Aorta (tissue), 5 donors: ENCODE results near the gene TOGARAM1. TPM values are rescaled to one million over a fixed set of nuclear protein-coding genes. Genes with fewer than 3 reads are reported as not detected.

Experiments
- ATAC-seq: fragments of 200-7000 bp; cut with Tn5 transposase; one replicate; pipeline ENCODE4 v1.9.1; 2022; ENCODE audit warnings: moderate library complexity; ENCODE audit not compliant: low FRiP score
- DNase-seq, 2 donors: peaks; one replicate each; pipeline ENCODE4 v3.0.0-alpha.2; 2020
- H3K27ac ChIP-seq, 2 donors: one replicate each; pipeline ENCODE4 v1.5.1; 2013; ENCODE audit warnings: low read length in 2 of 2, mild to moderate bottlenecking in 2 of 2, moderate library complexity in 2 of 2, control low read depth in 1 of 2, inconsistent platforms in 1 of 2, low read depth in 1 of 2
- H3K27me3 ChIP-seq, 2 donors: one replicate each; pipeline ENCODE4 v1.6.1; 2013; ENCODE audit warnings: control low read depth in 1 of 2, low read length in 1 of 2, mild to moderate bottlenecking in 1 of 2, moderate library complexity in 1 of 2; ENCODE audit not compliant: insufficient read depth in 2 of 2, control insufficient read depth in 1 of 2
- H3K36me3 ChIP-seq, 2 donors: one replicate each; pipeline ENCODE4 v1.6.1; 2013; ENCODE audit warnings: control low read depth in 1 of 2, low read length in 1 of 2, mild to moderate bottlenecking in 1 of 2; ENCODE audit not compliant: insufficient read depth in 2 of 2, control insufficient read depth in 1 of 2
- H3K4me1 ChIP-seq, 2 donors: one replicate each; pipeline ENCODE4 v1.6.1; 2013; ENCODE audit warnings: low read length in 2 of 2, control low read depth in 1 of 2, mild to moderate bottlenecking in 1 of 2, moderate library complexity in 1 of 2; ENCODE audit not compliant: insufficient read depth in 2 of 2, control insufficient read depth in 1 of 2
- H3K4me3 ChIP-seq, 2 donors: one replicate each; pipeline ENCODE4 v1.5.1; 2013; ENCODE audit warnings: low read length in 2 of 2, control low read depth in 1 of 2, mild to moderate bottlenecking in 1 of 2
- H3K9me3 ChIP-seq: one replicate; pipeline ENCODE4 v1.6.1; 2013; ENCODE audit warnings: mild to moderate bottlenecking, low read length; ENCODE audit not compliant: control insufficient read depth
- WGBS, 2 donors: extraction: QIAGEN DNeasy Blood & Tissue Kit; methylation state at CpG; one replicate each; pipeline ENCODE4 v1.1.7; 2013; 5-methylcytosine and 5-hydroxymethylcytosine counted together
- intact Hi-C, 2 donors: fragments of 100-400 bp; cut with DNase I; formaldehyde crosslinking; loops; one replicate each; pipeline versions ENCODE4 v1.14.2 to v1.15.0; 2022
- polyA plus RNA-seq, 2 donors: library from polyadenylated mRNA; stranded (reverse); fragments of 200-250 nt; gene quantifications; one replicate each; pipeline ENCODE4 v1.2.3, GENCODE V29; 2013
- total RNA-seq, 2 donors: library from RNA; stranded (reverse); fragmentation: NEBNext Ultra II Directional; extraction: Animal tissue kit (Norgen Biotek cat#: 25700); gene quantifications; one replicate each; pipeline ENCODE4 v1.2.1, GENCODE V29; 2021
- donor health status: healthy with polysubstance abuse.
- donor health status: Bipolar disorder and iron deficiency.
- donor health status: DM: no; HTN: no; CAD: no.
- donor health status: DM: no; HTN: no; CAD: no.
- donor health status: DM: yes; HTN: yes; CAD: no.

The TOGARAM1 gene
- total and polyA plus RNA-seq, 4 donors = 6.1 to 21.4 (median 9.3) TPM

DNA sequence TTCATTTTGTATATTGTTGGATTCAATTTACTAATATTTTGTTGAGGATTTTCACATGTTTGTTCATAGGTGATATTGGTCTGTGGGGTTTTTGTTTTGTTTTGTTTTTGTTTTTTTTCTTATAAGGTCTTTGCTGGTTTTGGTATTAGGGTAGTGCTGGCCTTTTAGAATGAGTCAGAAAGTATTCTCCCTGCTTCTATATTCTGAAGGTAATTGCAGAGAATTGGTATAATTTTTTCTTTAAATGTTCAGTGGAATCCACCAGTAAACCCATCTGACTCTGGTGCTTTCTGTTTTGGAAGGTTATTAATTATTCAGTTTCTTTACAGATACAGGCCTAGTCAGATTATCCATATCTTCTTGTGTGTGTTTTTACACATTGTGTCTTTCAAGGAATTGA is 8.9 kb downstream of the TOGARAM1 start:
- no peaks in the 10 kb centered on the region for H3K36me3 ChIP-seq
- no peaks in the 10 kb centered on the region for H3K4me1 ChIP-seq
- intact Hi-C loops = no loop called here
- H3K4me3 ChIP-seq = no peak overlapping the region
- no peak overlapping the region for H3K27ac ChIP-seq
- no peak for ATAC-seq
- no peak for DNase-seq
- H3K9me3 ChIP-seq = no peaks in the 10 kb centered on the region
- no peaks in the 10 kb centered on the region for H3K27me3 ChIP-seq

DNA sequence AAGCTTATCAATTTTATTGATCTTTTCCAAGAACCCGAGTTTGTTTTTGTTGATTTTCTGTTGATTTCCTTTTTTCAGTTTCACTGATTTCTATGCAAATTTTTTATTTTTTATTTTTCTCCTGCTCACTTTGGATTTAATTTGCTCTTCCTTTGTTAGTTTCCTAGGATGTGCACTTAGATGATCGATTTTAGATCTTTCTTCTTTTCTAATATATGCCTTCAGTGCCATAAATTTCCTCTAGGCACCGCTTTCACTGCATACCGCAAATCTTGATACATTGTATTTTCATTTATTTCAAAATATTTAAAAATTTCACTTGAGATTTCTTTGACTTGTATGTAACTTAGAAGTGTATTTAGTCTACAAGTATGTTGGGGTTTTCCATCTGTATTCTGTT is 9.5 kb downstream of the TOGARAM1 start:
- no peak overlapping the region for H3K27ac ChIP-seq
- no peak for ATAC-seq
- no peaks in the 10 kb centered on the region for H3K27me3 ChIP-seq

DNA sequence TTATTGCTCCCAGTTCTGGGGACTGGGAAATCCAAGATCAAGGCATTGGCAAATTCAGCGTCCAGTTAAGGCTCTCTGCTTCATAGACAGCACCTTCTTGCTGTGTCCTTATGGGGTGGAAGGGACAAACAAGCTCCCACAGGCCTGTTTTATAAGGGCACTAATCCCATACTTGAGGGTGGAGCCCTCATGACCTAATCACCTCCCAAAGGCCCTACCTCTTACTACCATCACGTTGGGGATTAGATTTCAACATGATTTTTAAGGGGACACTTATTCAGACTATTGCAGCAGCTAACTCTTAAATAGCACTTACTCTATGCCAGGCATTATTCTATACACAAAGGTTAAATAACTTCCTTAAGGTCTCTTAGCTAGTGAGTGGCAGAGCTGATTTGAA is 17.3 kb downstream of the TOGARAM1 start:
- Histone ChIP-seq H3K27me3 (no peaks in the 10 kb centered on the region), H3K27ac (no peak overlapping the region), H3K36me3 (no peaks in the 10 kb centered on the region), H3K9me3 (no peaks in the 10 kb centered on the region), H3K4me3 (no peak overlapping the region), H3K4me1 (peaks cover 0 to 3% of the 10 kb centered on the region in 2 donors)
- DNase-seq (no peak), ATAC-seq (no peak)
- intact Hi-C loops = no loop called here
- WGBS, 2 donors = 75 to 84% methylated on average over 2 of the region's 2 CpGs

More for the DNA sequence above, 9.5 kb downstream of the TOGARAM1 start:
- Histone ChIP-seq H3K9me3 (no peaks in the 10 kb centered on the region), H3K4me3 (no peak overlapping the region), H3K4me1 (no peaks in the 10 kb centered on the region), H3K36me3 (no peaks in the 10 kb centered on the region)
- WGBS, 2 donors = 96 to 97% methylated on average over 4 of the region's 4 CpGs
- intact Hi-C loops = no loop called here
- DNase-seq = no peak

DNA sequence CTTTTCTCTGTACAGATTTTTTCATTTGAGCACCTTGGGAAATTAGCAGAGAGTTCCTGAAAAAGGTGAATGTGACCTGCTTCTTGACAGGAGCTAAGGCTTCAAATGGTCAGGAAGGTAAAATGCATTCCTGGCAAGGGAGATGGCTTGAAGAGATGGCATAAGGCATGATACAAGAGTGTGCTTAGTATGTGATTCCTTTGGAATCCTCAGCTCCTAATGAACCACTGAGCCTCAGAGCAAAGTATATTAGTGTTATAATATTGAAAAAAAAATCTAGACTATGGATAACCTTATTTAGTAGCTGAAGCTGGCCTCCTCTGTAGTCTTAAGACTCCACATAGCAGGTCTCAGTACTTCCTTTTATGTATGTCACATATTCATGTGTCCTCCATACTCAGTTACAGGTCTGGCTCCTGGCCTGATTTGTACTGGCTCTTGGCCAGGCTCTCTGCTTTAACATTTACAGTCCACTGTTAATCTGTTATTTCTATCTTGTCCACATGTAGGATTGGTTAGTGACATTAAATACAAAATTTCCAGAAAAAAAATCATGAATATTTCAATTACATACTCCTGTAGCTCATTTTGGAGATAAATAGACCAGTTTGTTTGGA is 17.9 kb downstream of the TOGARAM1 start:
- no peaks in the 10 kb centered on the region for H3K36me3 ChIP-seq

DNA sequence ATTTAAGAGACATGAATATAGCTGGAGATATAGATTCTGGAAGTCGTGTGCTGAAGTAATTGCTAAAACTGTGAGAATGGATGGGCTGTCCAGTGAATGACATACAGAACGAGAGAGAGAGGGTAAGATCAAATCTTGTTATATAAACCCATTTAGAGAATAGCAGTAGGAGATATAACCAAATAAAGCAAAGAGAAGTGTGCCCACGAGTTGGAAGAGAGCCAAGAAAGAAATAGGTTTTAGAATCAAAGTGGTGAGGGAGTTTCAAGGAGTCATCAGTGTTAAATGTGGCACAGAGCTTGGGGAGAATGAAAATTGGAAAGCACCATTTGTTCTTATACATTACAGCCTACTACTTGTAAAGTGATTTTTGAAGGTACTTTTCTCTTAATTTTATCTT is 19.2 kb downstream of the TOGARAM1 start:
- ATAC-seq (no peak), DNase-seq (no peak)
- Histone ChIP-seq H3K36me3 (no peaks in the 10 kb centered on the region), H3K27ac (no peak overlapping the region), H3K4me3 (no peak overlapping the region), H3K4me1 (peaks cover 0 to 3% of the 10 kb centered on the region in 2 donors), H3K9me3 (no peaks in the 10 kb centered on the region), H3K27me3 (no peaks in the 10 kb centered on the region)
- WGBS, 2 donors = 62 to 65% methylated on average over 3 of the region's 3 CpGs
- intact Hi-C loops = no loop called here

More for the DNA sequence above, 17.9 kb downstream of the TOGARAM1 start:
- H3K27ac ChIP-seq = no peak overlapping the region
- DNase-seq = no peak
- peaks cover 0 to 3% of the 10 kb centered on the region in 2 donors for H3K4me1 ChIP-seq
- no peak overlapping the region for H3K4me3 ChIP-seq
- no peak for ATAC-seq
- intact Hi-C loops = no loop called here
- no peaks in the 10 kb centered on the region for H3K27me3 ChIP-seq
- H3K9me3 ChIP-seq = no peaks in the 10 kb centered on the region

DNA sequence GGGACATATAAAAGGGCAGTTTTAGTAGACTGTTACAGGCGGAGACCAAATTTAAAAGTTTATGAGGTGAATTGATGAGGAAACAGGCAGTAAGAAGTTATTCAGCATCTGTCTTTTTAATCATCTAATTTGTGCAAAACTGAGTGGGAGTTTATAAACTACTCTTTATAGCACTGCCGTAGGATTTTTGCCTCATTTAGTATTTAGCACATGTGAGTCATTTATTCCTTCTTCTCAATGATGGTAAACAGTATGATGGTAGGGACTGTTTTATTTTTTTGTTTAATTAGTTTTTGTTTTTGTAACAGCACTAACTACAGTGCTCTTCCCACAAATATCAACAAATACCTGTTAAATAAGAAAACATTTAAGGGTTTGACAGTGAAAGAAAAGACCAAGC is 20.6 kb downstream of the TOGARAM1 start:
- no peaks in the 10 kb centered on the region for H3K9me3 ChIP-seq
- H3K27ac ChIP-seq = no peak overlapping the region
- ATAC-seq = no peak
- H3K36me3 ChIP-seq = no peaks in the 10 kb centered on the region
- peaks cover 0 to 3% of the 10 kb centered on the region in 2 donors for H3K4me1 ChIP-seq
- H3K27me3 ChIP-seq = no peaks in the 10 kb centered on the region
- DNase-seq = no peak
- intact Hi-C loops = no loop called here
- 90 to 92% methylated on average over 2 of the region's 2 CpGs for WGBS, 2 donors
- H3K4me3 ChIP-seq = no peak overlapping the region

DNA sequence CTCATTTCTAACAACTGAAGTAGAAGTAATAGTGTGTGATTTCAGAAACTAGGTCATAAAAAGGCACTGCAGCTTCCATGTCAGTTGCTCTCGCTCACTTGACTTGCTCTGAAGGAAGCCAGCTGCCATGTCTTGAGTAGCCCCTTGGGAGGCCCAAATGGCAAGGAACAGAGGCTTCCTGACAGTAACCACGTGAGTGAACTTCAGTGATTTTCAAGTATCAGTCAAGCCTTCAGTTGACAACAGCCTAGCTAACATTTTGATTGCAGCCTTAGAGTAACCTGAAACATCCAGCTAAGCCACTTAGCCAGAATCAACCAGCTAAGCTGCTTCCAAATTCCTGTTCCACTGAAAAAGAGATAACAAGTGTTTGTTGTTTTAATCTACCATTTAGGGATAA is 26.7 kb downstream of the TOGARAM1 start:
- H3K27me3 ChIP-seq = no peaks in the 10 kb centered on the region
- 45 to 47% methylated on average over 2 of the region's 2 CpGs for WGBS, 2 donors
- ATAC-seq (no peak), DNase-seq (no peak)
- H3K36me3 ChIP-seq = no peaks in the 10 kb centered on the region
- intact Hi-C loops = no loop called here
- H3K27ac ChIP-seq = peak overlapping the region in 1 of 2 donors; percentile 28
- H3K4me3 ChIP-seq = no peak overlapping the region
- peaks cover 0 to 2% of the 10 kb centered on the region in 2 donors for H3K4me1 ChIP-seq
- H3K9me3 ChIP-seq = no peaks in the 10 kb centered on the region

DNA sequence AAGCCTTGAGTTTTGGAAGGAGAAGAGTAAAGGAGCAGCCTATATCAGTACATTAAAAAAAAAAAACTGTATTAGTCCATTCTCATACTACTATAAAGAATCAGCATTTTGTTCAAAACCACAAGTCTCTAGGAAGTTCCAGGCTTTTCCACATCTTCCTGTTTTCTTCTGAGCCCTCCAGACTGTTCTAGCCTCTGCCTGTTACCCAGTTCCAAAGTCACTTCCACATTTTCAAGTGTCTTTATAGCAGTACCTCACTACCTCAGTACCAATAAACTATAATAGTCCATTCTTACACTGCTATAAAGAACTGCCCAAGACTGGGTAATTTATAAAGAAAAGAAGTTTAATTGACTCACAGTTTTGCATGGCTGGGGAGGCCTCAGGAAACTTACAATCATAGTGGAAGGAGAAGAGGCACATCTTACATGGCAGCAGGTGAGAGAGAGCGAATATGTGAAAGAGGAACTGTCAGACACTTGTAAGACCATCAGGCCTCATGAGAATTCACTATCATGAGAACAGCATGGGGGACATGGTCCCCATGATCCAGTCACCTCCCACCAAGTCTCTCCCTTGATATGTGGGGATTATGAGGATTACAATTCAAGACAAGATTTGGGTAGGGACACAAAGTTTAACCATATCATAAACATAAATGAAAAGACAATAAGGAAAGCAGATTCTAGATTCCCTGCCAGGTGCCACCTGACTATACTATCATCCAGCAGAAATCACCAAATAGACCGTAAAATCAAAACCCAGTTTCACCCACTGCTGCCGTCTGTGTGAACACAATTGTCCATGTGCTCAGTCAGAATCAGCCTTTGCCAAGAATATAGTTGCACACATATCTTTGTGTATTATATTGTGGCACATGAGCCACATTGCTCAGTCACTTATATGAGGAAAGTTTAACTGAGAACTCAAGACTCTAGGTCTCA is 27.8 kb downstream of the TOGARAM1 start:
- Histone ChIP-seq H3K4me1 (peaks cover 0 to 2% of the 10 kb centered on the region in 2 donors), H3K9me3 (no peaks in the 10 kb centered on the region), H3K27me3 (no peaks in the 10 kb centered on the region), H3K27ac (no peak overlapping the region), H3K36me3 (no peaks in the 10 kb centered on the region), H3K4me3 (no peak overlapping the region)
- 64 to 73% methylated on average over 3 of the region's 3 CpGs for WGBS, 2 donors
- no peak for ATAC-seq
- DNase-seq = no peak
- intact Hi-C loops = no loop called here

DNA sequence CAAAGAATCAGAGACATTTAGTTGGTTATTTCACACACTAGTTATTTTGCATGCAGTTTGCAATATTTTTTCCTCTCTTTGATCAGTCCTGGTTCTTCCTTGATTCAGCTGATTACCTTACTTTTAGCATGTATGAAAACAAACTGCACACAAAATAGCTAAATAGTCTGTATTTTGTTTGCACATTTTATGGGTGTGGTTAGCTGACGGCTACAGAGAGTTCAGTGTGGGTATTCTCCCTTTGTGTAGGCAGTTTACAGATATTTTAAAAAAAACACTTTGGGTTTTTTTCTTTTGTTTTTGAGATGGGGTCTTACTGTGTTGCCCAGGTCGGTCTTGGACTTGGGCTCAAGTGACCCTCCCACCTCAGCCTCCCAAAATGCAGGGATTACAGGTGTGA is 28.5 kb downstream of the TOGARAM1 start:
- WGBS, 2 donors = 85 to 93% methylated on average over 2 of the region's 2 CpGs
- Histone ChIP-seq H3K4me1 (peaks cover 0 to 2% of the 10 kb centered on the region in 2 donors), H3K9me3 (no peaks in the 10 kb centered on the region), H3K4me3 (no peak overlapping the region), H3K27me3 (no peaks in the 10 kb centered on the region), H3K27ac (no peak overlapping the region), H3K36me3 (no peaks in the 10 kb centered on the region)
- ATAC-seq (no peak), DNase-seq (no peak)
- intact Hi-C loops = no loop called here
